ENCODE results near the gene NEUROD1.

DNA sequence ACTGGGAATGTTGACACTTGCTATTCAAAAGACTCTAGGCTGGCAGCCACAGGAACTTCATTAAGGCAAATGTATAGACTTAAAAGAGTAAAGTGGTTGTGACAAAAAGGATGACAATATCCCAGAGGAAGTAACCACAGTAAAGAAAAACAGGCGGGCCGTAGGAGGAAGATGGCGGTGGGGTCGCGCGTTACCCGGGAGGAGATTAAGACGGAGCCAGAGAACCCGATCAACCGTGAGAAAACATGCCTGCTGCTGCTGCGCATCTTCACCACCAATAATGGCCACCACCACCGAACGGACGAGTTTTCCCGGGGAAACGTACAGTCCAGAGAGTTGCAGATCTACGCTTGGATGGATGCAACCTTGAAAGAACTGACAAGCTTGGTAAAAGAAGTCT is 14.0 kb upstream of the NEUROD1 start:
- TF ChIP-seq, protein P1, sequence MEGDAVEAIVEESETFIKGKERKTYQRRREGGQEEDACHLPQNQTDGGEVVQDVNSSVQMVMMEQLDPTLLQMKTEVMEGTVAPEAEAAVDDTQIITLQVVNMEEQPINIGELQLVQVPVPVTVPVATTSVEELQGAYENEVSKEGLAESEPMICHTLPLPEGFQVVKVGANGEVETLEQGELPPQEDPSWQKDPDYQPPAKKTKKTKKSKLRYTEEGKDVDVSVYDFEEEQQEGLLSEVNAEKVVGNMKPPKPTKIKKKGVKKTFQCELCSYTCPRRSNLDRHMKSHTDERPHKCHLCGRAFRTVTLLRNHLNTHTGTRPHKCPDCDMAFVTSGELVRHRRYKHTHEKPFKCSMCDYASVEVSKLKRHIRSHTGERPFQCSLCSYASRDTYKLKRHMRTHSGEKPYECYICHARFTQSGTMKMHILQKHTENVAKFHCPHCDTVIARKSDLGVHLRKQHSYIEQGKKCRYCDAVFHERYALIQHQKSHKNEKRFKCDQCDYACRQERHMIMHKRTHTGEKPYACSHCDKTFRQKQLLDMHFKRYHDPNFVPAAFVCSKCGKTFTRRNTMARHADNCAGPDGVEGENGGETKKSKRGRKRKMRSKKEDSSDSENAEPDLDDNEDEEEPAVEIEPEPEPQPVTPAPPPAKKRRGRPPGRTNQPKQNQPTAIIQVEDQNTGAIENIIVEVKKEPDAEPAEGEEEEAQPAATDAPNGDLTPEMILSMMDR (conservative IDR thresholded peaks at IDR 0.05) = no peak
- no peak for TF ChIP-seq EZH2 (IDR thresholded peaks at IDR 0.05; ENCODE audit: low read depth)
